Aorta (tissue), 5 donors: ENCODE measurements around the gene RNASEH2B. TPM values are rescaled to one million over a fixed set of nuclear protein-coding genes. Genes with fewer than 3 reads are reported as not detected.

Source experiments
- ATAC-seq: fragments of 200-7000 bp; cut with Tn5 transposase; one replicate; pipeline ENCODE4 v1.9.1; 2022; ENCODE audit warnings: moderate library complexity; ENCODE audit not compliant: low FRiP score
- DNase-seq, 2 donors: peaks; one replicate each; pipeline ENCODE4 v3.0.0-alpha.2; 2020
- H3K27ac ChIP-seq, 2 donors: one replicate each; pipeline ENCODE4 v1.5.1; 2013; ENCODE audit warnings: low read length in 2 of 2, mild to moderate bottlenecking in 2 of 2, moderate library complexity in 2 of 2, control low read depth in 1 of 2, inconsistent platforms in 1 of 2, low read depth in 1 of 2
- H3K27me3 ChIP-seq, 2 donors: one replicate each; pipeline ENCODE4 v1.6.1; 2013; ENCODE audit warnings: control low read depth in 1 of 2, low read length in 1 of 2, mild to moderate bottlenecking in 1 of 2, moderate library complexity in 1 of 2; ENCODE audit not compliant: insufficient read depth in 2 of 2, control insufficient read depth in 1 of 2
- H3K36me3 ChIP-seq, 2 donors: one replicate each; pipeline ENCODE4 v1.6.1; 2013; ENCODE audit warnings: control low read depth in 1 of 2, low read length in 1 of 2, mild to moderate bottlenecking in 1 of 2; ENCODE audit not compliant: insufficient read depth in 2 of 2, control insufficient read depth in 1 of 2
- H3K4me1 ChIP-seq, 2 donors: one replicate each; pipeline ENCODE4 v1.6.1; 2013; ENCODE audit warnings: low read length in 2 of 2, control low read depth in 1 of 2, mild to moderate bottlenecking in 1 of 2, moderate library complexity in 1 of 2; ENCODE audit not compliant: insufficient read depth in 2 of 2, control insufficient read depth in 1 of 2
- H3K4me3 ChIP-seq, 2 donors: one replicate each; pipeline ENCODE4 v1.5.1; 2013; ENCODE audit warnings: low read length in 2 of 2, control low read depth in 1 of 2, mild to moderate bottlenecking in 1 of 2
- H3K9me3 ChIP-seq: one replicate; pipeline ENCODE4 v1.6.1; 2013; ENCODE audit warnings: mild to moderate bottlenecking, low read length; ENCODE audit not compliant: control insufficient read depth
- WGBS, 2 donors: extraction: QIAGEN DNeasy Blood & Tissue Kit; methylation state at CpG; one replicate each; pipeline ENCODE4 v1.1.7; 2013; 5-methylcytosine and 5-hydroxymethylcytosine counted together
- intact Hi-C, 2 donors: fragments of 100-400 bp; cut with DNase I; formaldehyde crosslinking; loops; one replicate each; pipeline versions ENCODE4 v1.14.2 to v1.15.0; 2022
- polyA plus RNA-seq, 2 donors: library from polyadenylated mRNA; stranded (reverse); fragments of 200-250 nt; gene quantifications; one replicate each; pipeline ENCODE4 v1.2.3, GENCODE V29; 2013
- total RNA-seq, 2 donors: library from RNA; stranded (reverse); fragmentation: NEBNext Ultra II Directional; extraction: Animal tissue kit (Norgen Biotek cat#: 25700); gene quantifications; one replicate each; pipeline ENCODE4 v1.2.1, GENCODE V29; 2021
- donor health status: healthy with polysubstance abuse.
- donor health status: Bipolar disorder and iron deficiency.
- donor health status: DM: no; HTN: no; CAD: no.
- donor health status: DM: no; HTN: no; CAD: no.
- donor health status: DM: yes; HTN: yes; CAD: no.

The RNASEH2B gene
- total and polyA plus RNA-seq, 4 donors, result 27.7 to 72.0 (median 41.6) TPM

DNA sequence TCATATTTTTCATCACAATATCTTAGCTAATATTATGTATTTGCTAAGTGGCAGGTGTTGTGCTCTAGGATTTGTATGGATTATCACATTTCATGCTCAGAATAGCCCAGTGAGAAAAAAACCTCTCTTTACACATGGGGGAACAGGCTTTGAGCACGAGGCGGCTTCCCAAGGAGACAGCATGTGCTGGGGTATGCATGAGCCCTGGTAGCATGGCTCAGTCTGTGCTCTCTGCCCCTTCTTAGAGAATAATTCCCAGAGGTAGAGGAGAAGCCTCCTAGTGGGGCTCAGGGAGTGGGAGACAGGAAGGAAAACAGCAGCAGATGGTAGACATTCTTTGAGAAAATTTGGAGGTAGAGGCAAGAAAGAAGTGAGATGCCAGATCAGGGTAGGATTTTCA, 31.6 kb downstream of the RNASEH2B start:
- no peak overlapping the region for H3K4me3 ChIP-seq
- H3K4me1 ChIP-seq, result no peaks in the 10 kb centered on the region
- no peaks in the 10 kb centered on the region for H3K36me3 ChIP-seq
- DNase-seq, result no peak
- no peak for ATAC-seq
- H3K27me3 ChIP-seq, result no peaks in the 10 kb centered on the region
- intact Hi-C loops, result no loop called here
- 92 to 94% methylated on average over 2 of the region's 2 CpGs for WGBS, 2 donors
- no peaks in the 10 kb centered on the region for H3K9me3 ChIP-seq
- no peak overlapping the region for H3K27ac ChIP-seq

DNA sequence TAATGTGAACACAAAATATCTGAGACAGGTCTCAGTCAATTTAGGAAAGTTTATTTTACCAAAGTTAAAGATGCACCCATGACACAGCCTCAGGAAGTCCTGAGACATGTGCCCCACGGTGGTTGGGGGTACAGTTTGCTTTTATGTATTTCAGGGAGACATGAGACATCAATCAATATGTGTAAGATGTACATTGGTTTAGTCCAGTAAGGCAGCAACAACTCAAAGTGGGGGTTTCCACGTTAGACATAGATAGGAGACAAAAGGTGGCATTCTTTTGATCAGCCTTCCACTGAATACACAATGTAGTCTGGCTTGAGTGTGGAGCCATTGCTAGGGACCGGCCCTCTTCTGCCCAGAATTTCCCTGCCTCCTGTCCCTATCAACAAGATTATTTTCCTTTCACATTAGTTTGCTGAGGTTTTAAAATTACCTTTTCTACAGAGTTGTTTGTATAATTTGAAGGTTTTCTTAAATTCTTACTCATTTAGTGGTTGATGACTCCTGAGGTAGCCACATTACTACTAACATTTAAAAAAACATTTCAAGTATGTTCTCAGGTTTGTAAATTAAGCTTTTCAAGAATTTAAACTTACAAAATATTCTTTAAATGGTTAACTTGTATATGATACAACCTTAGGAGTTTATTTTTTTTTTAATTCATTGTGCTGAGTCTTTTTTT, 33.2 kb downstream of the RNASEH2B start:
- 79 to 86% methylated on average over 3 of the region's 3 CpGs for WGBS, 2 donors

DNA sequence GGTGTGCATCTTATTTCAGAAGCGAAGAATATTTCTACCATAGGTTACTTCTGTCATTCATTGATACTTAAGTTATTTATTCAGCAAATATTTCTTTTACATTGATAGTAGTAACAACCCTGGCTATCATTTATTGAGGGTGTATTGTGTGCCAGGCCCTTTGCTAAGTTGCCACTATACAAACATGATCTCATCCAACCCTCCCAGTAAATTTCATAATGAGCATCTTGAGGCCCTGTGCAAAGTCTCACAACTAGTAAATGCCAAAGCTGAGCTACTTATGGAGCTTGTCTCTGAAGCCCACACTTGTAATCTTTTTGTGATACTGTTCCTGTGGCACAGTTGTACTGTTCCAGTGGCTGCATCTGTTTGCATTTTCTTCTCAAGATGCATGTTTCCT, 36.1 kb downstream of the RNASEH2B start:
- Histone ChIP-seq H3K4me1 (peaks cover 2 to 8% of the 10 kb centered on the region in 2 donors), H3K27me3 (no peaks in the 10 kb centered on the region), H3K9me3 (no peaks in the 10 kb centered on the region), H3K27ac (no peak overlapping the region), H3K4me3 (no peak overlapping the region), H3K36me3 (no peaks in the 10 kb centered on the region)
- ATAC-seq (no peak), DNase-seq (no peak)
- WGBS, 2 donors, result 99 to 100% methylated on average over 1 of the region's 1 CpG
- intact Hi-C loops, result no loop called here

More for the DNA sequence above, 33.2 kb downstream of the RNASEH2B start:
- ATAC-seq (no peak), DNase-seq (no peak)
- Histone ChIP-seq H3K4me1 (peaks cover 0 to 2% of the 10 kb centered on the region in 2 donors), H3K36me3 (no peaks in the 10 kb centered on the region), H3K27me3 (no peaks in the 10 kb centered on the region), H3K9me3 (no peaks in the 10 kb centered on the region), H3K27ac (no peak overlapping the region), H3K4me3 (no peak overlapping the region)
- intact Hi-C loops, result no loop called here

DNA sequence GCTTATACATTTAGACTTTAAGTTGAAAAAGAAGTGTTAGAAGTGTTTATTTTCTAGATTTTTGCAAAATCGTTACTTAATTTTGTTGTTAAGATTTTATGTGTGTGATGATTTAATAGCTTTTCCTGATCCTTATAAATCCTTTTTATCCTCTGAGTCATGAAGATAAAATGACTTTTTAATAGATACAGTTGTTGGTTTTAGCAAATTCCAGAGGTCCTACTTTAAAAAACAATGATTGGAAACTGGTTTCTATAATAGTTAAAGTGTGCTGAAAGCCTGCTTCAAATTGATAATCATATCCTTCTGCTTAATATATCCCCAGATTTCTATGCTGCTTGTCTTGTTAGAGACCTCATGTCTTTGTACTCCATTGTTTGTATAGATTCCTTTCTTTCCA, 39.0 kb downstream of the RNASEH2B start:
- ATAC-seq (no peak), DNase-seq (no peak)
- Histone ChIP-seq H3K27ac (no peak overlapping the region), H3K4me1 (peaks cover 2 to 9% of the 10 kb centered on the region in 2 donors), H3K27me3 (no peaks in the 10 kb centered on the region), H3K36me3 (peaks cover 0 to 2% of the 10 kb centered on the region in 2 donors), H3K9me3 (no peaks in the 10 kb centered on the region), H3K4me3 (no peak overlapping the region)
- intact Hi-C loops, result no loop called here
- WGBS, 2 donors, result 32 to 43% methylated on average over 1 of the region's 1 CpG

DNA sequence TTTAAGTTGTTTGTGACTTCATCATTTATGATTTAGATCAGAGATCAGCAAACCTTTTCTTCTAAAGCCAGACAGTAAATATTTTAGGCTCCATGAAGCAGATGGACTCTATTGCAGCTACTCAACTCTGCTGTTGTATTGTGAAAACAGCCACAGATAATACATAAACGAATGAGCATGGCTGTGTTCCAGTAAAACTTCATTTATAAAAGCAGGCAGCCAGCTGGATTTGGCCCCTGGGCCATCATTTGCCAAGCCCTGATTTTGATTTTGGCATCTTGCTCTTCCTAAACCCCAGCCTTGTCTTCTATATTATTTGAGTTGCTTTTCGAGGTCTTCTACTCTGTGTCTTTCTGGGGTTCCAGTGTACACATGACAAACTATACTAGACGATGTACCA, 41.3 kb downstream of the RNASEH2B start:
- Histone ChIP-seq H3K4me3 (no peak overlapping the region), H3K36me3 (peaks cover 0 to 2% of the 10 kb centered on the region in 2 donors), H3K27me3 (no peaks in the 10 kb centered on the region), H3K4me1 (peaks cover 2 to 9% of the 10 kb centered on the region in 2 donors), H3K9me3 (no peaks in the 10 kb centered on the region), H3K27ac (no peak overlapping the region)
- DNase-seq (no peak), ATAC-seq (no peak)
- intact Hi-C loops, result no loop called here
- 31 to 45% methylated on average over 3 of the region's 3 CpGs for WGBS, 2 donors

DNA sequence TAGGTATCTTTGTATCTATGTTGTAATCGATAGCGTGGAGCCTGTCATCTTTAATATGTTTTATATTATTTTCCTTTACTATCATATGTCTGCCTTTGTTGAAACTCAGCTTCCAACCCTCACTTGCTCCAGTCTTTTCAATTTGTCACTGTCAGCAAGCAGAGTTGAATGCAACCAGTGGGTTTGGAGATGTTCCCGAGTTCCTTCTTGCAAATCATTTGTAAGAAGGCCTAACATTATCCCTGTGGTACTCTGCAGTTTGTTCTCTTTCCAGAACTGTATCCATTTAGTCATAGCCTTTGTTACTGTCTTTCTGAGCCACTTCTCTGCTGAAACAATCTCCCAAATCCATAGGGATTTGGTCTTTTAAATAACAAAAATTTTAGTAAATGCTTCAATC, 41.8 kb downstream of the RNASEH2B start:
- Histone ChIP-seq H3K36me3 (peaks cover 0 to 2% of the 10 kb centered on the region in 2 donors), H3K27me3 (no peaks in the 10 kb centered on the region), H3K27ac (no peak overlapping the region), H3K9me3 (no peaks in the 10 kb centered on the region), H3K4me3 (no peak overlapping the region), H3K4me1 (peaks cover 2 to 9% of the 10 kb centered on the region in 2 donors)
- WGBS, 2 donors, result 70 to 76% methylated on average over 3 of the region's 3 CpGs
- ATAC-seq, result no peak
- no peak for DNase-seq
- intact Hi-C loops, result no loop called here

DNA sequence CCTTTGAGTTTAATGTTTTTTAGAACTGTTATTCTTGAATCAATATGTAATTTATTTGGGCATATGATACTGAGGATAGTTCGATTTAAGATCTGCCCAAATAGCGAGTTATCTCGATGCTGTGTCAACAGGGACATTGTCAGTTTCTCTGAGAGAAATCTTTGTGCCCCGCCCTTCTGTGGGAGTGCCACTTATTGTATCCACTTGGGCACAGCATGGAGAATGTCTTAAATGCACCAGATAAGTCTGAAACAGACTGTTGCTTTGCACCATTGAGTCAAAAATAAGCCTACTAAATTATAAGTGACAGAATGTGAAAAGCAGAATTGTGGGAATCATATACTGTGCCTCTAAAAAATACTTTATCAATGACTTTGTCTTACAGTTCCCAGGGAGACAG, 45.6 kb downstream of the RNASEH2B start:
- 83 to 89% methylated on average over 4 of the region's 4 CpGs for WGBS, 2 donors
- DNase-seq (no peak), ATAC-seq (no peak)
- intact Hi-C loops, result no loop called here
- Histone ChIP-seq H3K4me3 (no peak overlapping the region), H3K27ac (no peak overlapping the region), H3K4me1 (peaks cover 0 to 5% of the 10 kb centered on the region in 2 donors), H3K36me3 (peaks cover 0 to 2% of the 10 kb centered on the region in 2 donors), H3K27me3 (no peaks in the 10 kb centered on the region), H3K9me3 (no peaks in the 10 kb centered on the region)

DNA sequence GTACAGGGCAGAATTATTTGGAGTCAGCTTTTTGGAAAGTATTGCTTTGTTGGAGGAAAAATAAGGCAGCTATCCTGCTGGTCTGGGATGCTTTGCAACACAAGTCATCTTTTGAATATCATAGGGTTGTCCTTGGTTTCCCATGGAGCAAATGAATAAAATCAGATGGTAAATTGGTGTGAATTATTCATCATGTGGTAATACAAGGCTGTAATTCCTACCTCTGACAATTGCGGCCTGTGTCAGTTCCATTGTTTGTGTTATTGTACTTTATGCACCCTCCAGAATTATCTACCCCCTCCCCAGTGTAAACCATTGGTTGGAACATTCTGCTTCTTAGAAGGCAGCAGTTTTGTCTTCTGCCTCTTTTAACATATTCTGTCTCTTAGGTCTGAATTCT, 46.2 kb downstream of the RNASEH2B start:
- no peak overlapping the region for H3K27ac ChIP-seq
- H3K9me3 ChIP-seq, result no peaks in the 10 kb centered on the region
- intact Hi-C loops, result no loop called here
- H3K36me3 ChIP-seq, result peaks cover 0 to 2% of the 10 kb centered on the region in 2 donors
- ATAC-seq (no peak), DNase-seq (no peak)
- H3K27me3 ChIP-seq, result no peaks in the 10 kb centered on the region
- 90 to 97% methylated on average over 1 of the region's 1 CpG for WGBS, 2 donors
- H3K4me1 ChIP-seq, result peaks cover 0 to 2% of the 10 kb centered on the region in 2 donors
- no peak overlapping the region for H3K4me3 ChIP-seq

DNA sequence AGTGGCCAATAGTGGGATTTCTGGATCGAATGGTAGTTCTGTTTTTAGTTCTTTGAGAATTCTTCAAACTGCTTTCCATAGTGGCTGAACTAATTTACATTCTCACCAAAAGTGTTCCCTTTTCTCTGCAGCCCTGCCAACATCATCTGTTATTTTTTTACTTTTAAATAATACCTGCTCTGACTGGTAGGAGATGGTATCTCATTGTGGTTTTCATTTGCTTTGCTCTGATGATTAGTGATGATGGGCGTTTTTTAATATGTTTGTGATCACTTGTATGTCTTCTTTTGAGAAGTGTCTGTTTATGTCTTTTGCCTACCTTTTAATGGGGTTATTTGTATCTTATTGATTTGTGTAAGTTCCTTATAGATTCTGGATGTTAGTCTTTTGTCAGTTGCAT, 48.0 kb downstream of the RNASEH2B start:
- Histone ChIP-seq H3K9me3 (no peaks in the 10 kb centered on the region), H3K27me3 (no peaks in the 10 kb centered on the region), H3K4me1 (no peaks in the 10 kb centered on the region), H3K36me3 (peaks cover 0 to 2% of the 10 kb centered on the region in 2 donors), H3K27ac (no peak overlapping the region), H3K4me3 (no peak overlapping the region)
- DNase-seq (no peak), ATAC-seq (no peak)
- whole genome bisulfite sequencing, 2 donors, result 88 to 94% methylated on average over 2 of the region's 2 CpGs
- intact Hi-C loops, result no loop called here
